Amniotic epithelial cell (primary cell): ENCODE measurements around the gene MRC1.

ENCODE experiments used
- DNase-seq: peaks from one replicate; pipeline ENCODE4 v3.0.0-alpha.2; 2010; ENCODE audit warnings: low read depth

MRC1 gene

GRCh38 chr10:17847585-17848296, 38.6 kb downstream of the MRC1 start:
- DNase-seq, result peak; percentile 32

GRCh38 chr10:17848646-17849045, 39.5 kb downstream of the MRC1 start:
- DNase-seq, result no peak

GRCh38 chr10:17850501-17850900, 41.4 kb downstream of the MRC1 start:
- DNase-seq, result no peak

- no peak for DNase-seq
These were observed 42.5 kb downstream of the MRC1 start for GRCh38 chr10:17851611-17852010.

GRCh38 chr10:17854044-17854652, 45.0 kb downstream of the MRC1 start:
- no peak for DNase-seq

- no peak for DNase-seq
These were observed 47.9 kb downstream of the MRC1 start for GRCh38 chr10:17857040-17857439.

GRCh38 chr10:17859492-17860156, 50.5 kb downstream of the MRC1 start:
- no peak for DNase-seq

GRCh38 chr10:17861760-17862159, 52.6 kb downstream of the MRC1 start:
- DNase-seq, result no peak

- peak; percentile 15 for DNase-seq
These were observed 56.2 kb downstream of the MRC1 start for GRCh38 chr10:17865351-17865750.

- DNase-seq, result no peak
These were observed 57.2 kb downstream of the MRC1 start for GRCh38 chr10:17866346-17866745.

GRCh38 chr10:17867056-17867455, 57.9 kb downstream of the MRC1 start:
- no peak for DNase-seq

GRCh38 chr10:17871036-17871435, 61.9 kb downstream of the MRC1 start:
- DNase-seq, result no peak

GRCh38 chr10:17872191-17873091, 63.3 kb downstream of the MRC1 start:
- DNase-seq, result peak; percentile 14

- no peak for DNase-seq
These were observed 64.8 kb downstream of the MRC1 start for GRCh38 chr10:17873946-17874345.

GRCh38 chr10:17877121-17877520, 68.0 kb downstream of the MRC1 start:
- DNase-seq, result no peak

GRCh38 chr10:17878896-17879295, 69.7 kb downstream of the MRC1 start:
- no peak for DNase-seq

GRCh38 chr10:17880601-17881000, 71.5 kb downstream of the MRC1 start:
- DNase-seq, result no peak

- DNase-seq, result peak; percentile 82
These were observed 73.4 kb downstream of the MRC1 start for GRCh38 chr10:17882557-17882956.

- DNase-seq, result no peak
These were observed 74.5 kb downstream of the MRC1 start for GRCh38 chr10:17883621-17884020.

- DNase-seq, result no peak
These were observed 79.0 kb downstream of the MRC1 start for GRCh38 chr10:17888189-17888588.

GRCh38 chr10:17891435-17891834, 82.3 kb downstream of the MRC1 start:
- no peak for DNase-seq

- DNase-seq, result no peak
These were observed 95.4 kb downstream of the MRC1 start for GRCh38 chr10:17904564-17904963.
